T-helper 22 cell (primary cell): ENCODE measurements around the gene DNAH11.
"Not testable (repeated sequence)": the region's sequence is repeated elsewhere in the genome, so short reads cannot be mapped to it uniquely, and the experiment has no call there.

ENCODE experiments used
- DNase-seq: peaks from one replicate; pipeline ENCODE4 v3.0.0-alpha.2; 2020; ENCODE audit warnings: low read depth

The DNAH11 gene

DNA sequence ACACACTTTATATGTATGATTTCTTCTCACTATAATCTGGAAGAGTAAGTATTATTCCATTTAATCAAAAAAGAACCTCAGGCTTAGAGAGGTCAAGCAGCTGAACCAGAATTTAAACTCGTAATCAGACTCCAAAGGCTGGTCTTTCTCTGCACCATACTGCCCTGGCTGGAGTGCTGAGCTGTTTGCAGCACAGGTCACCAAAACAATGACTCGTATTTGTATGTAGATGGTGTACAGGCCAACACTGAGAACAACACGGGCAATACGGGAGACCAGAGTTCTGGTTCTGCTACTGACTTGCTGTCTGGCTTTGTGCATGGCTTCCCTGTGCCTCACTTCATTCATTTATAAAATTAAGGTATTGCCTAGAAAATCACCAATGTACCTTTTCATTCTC is 344.9 kb downstream of the DNAH11 start:
- no peak for DNase-seq

- no peak for DNase-seq
These were observed 348.5 kb downstream of the DNAH11 start for GRCh38 chr7:21891291-21891690.

GRCh38 chr7:21893401-21893800 is 350.6 kb downstream of the DNAH11 start:
- no peak for DNase-seq

DNA sequence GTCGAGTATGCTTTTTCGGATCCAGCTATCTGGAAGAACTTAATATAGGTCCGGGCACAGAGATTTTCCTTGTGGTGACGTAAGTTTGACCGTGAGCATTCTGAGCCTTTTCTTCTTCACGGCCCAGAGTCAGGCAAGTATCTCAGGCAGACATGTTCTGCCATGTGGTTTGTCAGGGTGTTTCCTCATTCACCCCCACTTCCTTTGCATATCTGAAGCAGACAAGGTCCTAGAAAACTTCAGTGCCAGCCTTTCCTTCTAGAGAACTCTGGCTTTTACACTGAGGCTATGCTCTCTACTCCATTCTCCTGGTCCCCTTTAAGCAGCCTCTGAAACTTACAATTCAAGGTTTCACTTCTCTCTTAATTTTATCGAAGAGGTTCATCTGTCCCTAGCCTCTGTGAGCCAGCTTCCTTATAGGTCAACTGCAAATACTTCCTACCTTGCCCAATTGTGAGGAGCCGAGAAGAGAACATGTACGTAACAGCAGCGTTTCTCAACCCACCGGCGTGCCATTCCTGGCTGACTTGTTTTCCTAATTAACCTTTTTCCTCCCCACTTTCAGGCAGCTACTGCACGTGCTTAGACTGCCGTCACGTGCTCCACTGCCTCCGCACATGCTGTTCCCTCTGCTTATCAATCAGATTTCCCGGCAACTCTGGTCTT is 355.6 kb downstream of the DNAH11 start:
- DNase-seq = no peak

- no peak for DNase-seq
These were observed 359.4 kb downstream of the DNAH11 start for GRCh38 chr7:21902240-21902639.

DNA sequence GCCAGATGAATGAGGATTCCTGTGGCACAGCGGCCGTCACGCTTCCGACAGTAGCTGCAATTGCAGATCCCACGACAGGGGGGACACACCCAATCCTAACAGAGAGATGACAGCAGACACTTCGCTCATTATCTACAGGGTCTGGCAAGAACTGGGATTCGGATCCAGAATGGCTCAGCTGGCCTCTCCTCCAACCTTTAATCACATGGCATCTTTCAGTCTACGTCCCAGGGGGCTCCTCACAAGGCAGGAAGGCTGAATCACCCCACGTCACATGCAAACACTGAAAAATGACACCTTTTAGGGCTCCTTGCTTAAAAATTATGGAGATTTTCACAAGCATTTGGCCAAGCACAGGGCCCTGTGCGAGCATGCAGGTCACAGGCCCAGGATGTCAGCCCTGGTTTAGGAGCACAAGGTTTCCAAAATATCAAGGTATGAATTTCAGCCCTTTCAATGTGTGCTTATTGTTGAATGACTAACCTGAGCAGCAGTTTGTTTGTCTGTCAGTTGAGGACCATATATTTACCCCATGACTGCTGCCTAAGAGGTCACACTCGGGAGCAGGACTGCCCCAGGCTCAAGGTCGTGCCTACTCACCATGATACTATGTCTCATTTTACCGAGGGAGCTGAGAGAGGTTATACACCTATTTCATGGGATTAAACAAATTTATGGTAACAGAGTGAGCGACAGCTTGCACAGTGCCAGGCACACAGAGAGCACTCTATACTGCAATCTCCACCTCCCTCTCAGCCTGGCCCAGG is 360.4 kb downstream of the DNAH11 start:
- no peak for DNase-seq

GRCh38 chr7:21908746-21909145 is 365.9 kb downstream of the DNAH11 start:
- no peak for DNase-seq

- DNase-seq = no peak
These were observed 367.4 kb downstream of the DNAH11 start for GRCh38 chr7:21910253-21910652.

GRCh38 chr7:21911341-21911875 is 368.6 kb downstream of the DNAH11 start:
- DNase-seq = no peak

DNA sequence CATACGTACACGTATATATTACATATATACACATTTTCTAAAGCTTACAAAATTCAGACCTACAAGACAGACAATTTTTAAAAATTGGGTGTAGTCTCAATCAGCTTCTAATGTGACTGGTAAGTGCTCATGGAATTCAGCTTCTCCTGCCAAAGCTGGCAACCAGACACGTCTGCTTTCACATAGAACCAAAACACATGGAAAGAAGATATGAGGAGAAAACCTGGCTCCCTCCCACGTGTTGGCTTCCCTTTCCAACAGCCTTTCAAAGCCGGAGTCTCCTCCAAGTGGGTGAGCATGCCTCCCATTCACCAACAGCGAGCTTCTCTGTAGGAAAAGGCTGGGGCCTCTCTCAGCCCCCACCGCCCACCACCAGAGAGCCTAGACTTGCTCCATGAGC is 369.5 kb downstream of the DNAH11 start:
- DNase-seq = no peak

- DNase-seq = no peak
These were observed 370.3 kb downstream of the DNAH11 start for GRCh38 chr7:21912931-21913780.

- DNase-seq = no peak
These were observed 371.8 kb downstream of the DNAH11 start for GRCh38 chr7:21914671-21915070.

DNA sequence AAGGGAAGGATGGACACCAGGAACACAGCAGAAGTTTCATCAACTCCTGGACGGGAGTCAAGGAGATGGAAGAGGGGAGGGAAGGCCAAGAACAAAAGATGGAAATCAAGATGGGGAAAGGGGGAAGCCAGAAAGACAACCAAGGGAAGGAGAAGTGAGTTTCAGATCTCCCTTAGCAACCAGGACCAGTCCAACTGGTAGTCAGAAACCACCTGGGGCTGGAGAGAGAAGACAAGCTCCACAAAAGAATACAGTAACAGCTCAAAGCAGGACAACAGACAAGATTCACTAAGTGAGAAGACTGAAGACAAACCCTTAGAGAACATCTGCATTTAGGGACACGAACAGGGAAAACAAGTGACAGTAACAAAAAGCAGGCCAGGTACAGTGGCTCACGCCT is 372.3 kb downstream of the DNAH11 start:
- no peak for DNase-seq

DNA sequence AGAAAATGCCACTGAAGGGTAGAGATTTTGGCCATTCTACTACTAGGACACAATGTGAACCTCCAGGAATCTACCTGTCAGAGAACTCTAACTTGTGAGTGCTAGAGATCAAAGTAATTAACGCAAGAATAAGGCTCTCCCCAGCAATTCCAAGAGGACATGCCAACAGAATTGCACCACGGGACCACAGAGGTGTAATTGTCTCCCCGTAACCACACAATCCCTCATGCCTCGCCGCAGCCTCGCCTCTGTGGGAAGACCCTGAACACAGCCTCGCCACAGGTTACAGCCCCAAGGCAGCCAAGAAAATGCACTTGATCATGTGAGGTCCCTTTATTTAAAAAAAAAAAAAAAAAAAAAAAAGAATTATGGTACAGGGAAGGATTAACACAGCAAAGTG is 373.3 kb downstream of the DNAH11 start:
- no peak for DNase-seq

GRCh38 chr7:21916629-21917028 is 373.8 kb downstream of the DNAH11 start:
- DNase-seq = no peak

- no peak for DNase-seq
These were observed 375.4 kb downstream of the DNAH11 start for GRCh38 chr7:21918216-21918615.

DNA sequence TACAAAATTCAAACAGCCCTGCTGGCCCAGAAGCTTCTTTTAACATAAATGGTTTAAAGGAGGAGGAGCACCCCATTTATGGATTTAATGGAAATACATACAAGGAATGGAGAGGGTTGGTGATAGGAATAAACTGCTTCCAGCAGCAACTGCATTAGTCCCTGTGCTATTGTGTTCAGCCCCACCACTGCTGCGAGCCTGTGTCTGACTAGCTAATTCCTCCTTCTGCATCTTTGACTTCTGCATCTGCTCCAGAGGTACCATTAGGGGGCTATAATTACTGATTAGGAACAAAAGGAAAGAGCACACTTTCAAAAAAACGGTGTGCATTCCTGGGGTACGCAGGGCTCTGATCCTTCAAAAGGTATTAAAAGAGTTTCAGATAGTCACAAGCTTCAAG is 378.1 kb downstream of the DNAH11 start:
- DNase-seq = no peak

DNA sequence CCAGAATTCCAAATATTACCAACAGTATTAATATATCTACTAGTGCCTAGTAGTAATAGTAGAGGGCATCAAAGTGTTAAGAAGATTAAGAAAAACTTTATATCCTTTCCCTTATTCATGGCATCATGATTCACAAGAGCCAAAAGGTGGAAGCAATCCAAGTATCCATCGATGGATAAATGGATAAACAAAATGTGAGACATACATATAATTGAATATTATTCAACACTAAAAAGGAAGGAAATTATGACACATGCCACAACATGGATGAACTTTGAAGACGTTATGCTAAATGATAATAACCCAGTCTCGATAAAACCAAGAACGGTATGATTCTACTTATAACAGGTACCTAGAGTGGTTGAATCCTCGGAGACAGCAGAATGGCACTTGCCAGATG is 379.8 kb downstream of the DNAH11 start:
- no peak for DNase-seq

GRCh38 chr7:21923658-21924057 is 380.8 kb downstream of the DNAH11 start:
- no peak for DNase-seq

DNA sequence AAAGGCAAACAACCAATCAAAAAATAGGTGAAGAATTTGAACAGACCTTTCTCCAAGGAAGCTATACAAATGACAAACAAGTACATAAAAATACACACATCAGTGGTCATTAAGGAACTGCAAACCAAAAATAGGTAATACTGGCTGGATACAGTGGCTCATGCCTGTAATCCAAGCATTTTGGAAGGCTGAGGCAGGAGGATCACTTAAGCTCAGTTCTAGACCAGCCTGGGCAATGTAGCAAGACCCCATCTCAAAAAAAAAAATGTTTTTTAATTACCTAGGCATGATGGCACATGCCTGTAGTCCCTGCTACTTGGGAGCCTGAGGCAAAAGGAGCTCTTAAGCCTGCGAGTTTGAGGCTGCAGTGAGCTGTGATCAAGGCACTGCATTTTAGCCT is 383.6 kb downstream of the DNAH11 start:
- no peak for DNase-seq

- no peak for DNase-seq
These were observed 384.9 kb downstream of the DNAH11 start for GRCh38 chr7:21927693-21928092.

DNA sequence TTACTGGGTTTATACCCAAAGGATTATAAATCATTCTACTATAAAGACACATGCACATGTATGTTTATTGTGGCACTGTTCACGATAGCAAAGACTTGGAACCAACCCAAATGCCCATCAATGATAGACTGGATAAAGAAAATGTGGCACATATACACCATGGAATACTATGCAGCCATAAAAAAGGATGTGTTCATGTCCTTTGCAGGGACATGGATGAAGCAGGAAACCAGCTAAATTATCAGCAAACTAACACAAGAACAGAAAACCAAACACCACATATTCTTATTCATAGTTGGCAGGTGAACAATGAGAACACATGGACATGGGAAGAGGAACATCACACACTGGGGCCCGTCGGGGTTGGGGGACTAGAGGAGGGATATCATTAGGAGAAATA is 390.5 kb downstream of the DNAH11 start:
- not testable (repeated sequence) for DNase-seq

- no peak for DNase-seq
These were observed 392.0 kb downstream of the DNAH11 start for GRCh38 chr7:21934808-21935207.
